Body of pancreas (tissue), 4 donors: ENCODE measurements around the gene LITAFD.

ENCODE experiments used
- POLR2A ChIP-seq, 3 donors: fragments of 450-650 bp; IDR thresholded peaks; one replicate each; pipeline ENCODE4 v1.6.1; 2016; ENCODE audit warnings: antibody characterized with exemption in 3 of 3, mild to moderate bottlenecking in 2 of 3
- TF ChIP-seq, protein P1 (sequence below), 7 experiments: fragments of 450-650 bp in 4 of 7; fragments of 200-600 bp in 3 of 7; sonication (generic) in 3 of 7; IDR thresholded peaks; one replicate each; pipeline ENCODE4 v1.5.1; 2016 to 2019; ENCODE audit warnings: antibody characterized with exemption in 7 of 7

DNA sequence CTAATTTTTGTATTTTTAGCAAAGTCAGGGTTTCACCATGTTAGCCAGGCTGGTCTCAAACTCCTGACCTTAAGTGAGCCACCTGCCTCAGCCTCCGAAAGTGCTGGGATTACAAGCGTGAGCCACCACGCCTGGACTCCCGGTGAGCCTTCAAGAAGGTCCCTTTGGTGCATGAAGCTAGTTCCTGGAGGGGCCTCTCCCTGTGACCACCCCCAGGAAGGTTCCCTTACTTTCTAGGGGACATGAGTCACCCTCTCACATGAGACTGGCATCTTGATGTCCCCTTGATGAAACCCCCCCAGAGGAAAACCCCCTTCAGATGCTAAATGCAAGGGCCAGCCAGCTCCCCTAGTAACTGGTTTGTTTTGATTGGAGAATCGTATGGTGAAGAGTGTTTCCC lies 26.2 kb upstream of the LITAFD start:
- TF ChIP-seq, protein P1, sequence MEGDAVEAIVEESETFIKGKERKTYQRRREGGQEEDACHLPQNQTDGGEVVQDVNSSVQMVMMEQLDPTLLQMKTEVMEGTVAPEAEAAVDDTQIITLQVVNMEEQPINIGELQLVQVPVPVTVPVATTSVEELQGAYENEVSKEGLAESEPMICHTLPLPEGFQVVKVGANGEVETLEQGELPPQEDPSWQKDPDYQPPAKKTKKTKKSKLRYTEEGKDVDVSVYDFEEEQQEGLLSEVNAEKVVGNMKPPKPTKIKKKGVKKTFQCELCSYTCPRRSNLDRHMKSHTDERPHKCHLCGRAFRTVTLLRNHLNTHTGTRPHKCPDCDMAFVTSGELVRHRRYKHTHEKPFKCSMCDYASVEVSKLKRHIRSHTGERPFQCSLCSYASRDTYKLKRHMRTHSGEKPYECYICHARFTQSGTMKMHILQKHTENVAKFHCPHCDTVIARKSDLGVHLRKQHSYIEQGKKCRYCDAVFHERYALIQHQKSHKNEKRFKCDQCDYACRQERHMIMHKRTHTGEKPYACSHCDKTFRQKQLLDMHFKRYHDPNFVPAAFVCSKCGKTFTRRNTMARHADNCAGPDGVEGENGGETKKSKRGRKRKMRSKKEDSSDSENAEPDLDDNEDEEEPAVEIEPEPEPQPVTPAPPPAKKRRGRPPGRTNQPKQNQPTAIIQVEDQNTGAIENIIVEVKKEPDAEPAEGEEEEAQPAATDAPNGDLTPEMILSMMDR (IDR thresholded peaks at IDR 0.05), result no peak
- TF ChIP-seq POLR2A (IDR thresholded peaks at IDR 0.05), result no peak
